GM19455 (cell line): ENCODE results near the gene CPNE5.

Experiments
- ATAC-seq: cut with Tn5 transposase; IDR thresholded peaks from one replicate; pipeline ENCODE4 v1.9.1; 2021; ENCODE audit not compliant: unreplicated experiment

CPNE5 gene

GRCh38 chr6:36836111-36837021 is 2.9 kb downstream of the CPNE5 start:
- no peak for ATAC-seq

DNA sequence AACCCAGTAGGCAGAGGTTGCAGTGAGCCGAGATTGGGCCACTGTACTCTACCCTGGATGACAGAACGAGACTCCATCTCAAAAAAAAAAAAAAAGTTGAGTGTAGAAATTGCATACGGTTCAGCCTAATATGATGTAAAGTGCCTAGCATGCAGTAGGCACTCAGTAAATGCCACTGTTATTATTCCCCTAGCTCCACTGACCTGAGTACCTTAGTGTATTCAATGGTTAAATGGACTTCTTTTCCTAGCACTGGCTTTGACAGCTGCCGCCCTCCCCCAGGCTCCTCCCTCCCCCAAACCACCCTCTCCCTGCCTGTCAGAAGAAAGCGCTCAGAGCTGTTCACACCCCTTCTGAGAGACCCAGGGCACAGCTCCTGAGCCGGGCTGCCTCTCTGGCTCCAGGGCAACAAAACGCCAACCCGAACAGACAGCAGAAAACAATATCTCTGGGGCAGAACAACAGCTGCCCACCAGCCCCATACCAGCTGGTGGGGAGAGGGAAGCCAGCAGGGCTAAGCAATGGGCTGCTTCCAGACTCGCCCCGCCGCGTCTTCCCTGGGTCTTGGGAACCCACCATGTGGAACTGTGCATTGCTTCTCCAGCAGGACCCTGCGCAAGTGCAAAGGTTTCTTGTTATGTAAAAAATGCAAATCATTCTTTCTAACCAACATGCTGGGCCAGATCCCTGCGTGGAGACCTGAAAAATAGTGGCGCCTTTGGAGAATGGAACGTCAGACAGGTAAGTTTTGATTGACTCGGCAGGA is 4.5 kb downstream of the CPNE5 start:
- ATAC-seq = no peak

- no peak for ATAC-seq
Observed at GRCh38 chr6:36833182-36833789, 6.0 kb downstream of the CPNE5 start.

- no peak for ATAC-seq
Observed at GRCh38 chr6:36832313-36832712, 6.9 kb downstream of the CPNE5 start.

DNA sequence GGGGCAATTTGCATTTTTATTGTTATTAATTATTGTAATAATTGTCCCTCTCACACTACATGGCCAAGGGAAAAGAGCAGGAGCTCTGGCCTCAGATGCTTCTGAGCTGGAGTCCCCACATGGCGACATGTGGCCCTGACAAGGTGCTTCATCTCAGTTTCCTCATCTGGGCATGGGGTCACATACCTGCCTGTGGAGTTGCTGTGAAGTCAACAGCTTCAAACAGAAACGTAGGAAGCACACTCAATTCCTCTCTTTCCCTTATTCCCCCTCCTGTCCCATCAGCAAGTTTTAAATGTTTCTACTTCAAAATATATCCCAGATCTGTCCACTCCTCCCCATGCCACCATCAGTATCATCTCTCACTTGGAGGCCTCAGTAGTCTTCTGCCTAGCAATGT is 8.7 kb downstream of the CPNE5 start:
- no peak for ATAC-seq

- no peak for ATAC-seq
Observed at GRCh38 chr6:36829919-36830544, 9.2 kb downstream of the CPNE5 start.

- no peak for ATAC-seq
Observed at GRCh38 chr6:36827261-36828079, 11.8 kb downstream of the CPNE5 start.

DNA sequence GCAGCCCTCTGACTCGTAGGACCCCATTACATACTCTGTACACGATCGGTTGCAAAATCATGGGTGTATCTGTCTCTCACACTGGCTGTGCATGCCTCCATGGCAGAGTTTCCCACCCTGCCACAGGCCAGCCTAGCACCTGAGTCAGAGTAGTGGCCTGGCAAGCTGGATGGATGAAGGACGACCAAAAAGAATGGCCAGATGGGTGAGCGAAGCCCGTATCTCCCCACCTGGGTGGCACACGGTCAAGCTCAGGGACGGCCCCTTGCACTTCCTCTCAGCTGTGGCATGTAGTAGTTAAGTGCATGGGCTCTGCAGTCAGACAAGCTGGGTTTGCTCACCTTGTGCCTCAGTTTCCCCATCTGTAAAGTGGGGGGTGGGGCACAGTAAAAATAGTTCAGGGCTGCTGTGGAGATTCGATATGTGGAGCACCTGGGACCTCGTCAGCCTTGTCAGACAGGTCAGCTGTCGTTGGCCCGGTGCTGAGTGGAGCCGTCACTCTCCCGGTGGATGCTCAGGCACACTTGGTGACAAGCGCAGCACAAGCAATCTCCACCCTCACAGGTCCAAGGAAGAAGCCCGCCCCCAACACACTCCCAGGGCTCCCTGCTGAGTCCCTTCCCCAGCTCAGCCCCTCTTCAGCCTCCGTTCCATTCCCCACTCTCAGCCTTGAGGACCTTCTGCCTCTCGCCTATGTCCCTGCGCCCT is 12.6 kb downstream of the CPNE5 start:
- no peak for ATAC-seq

DNA sequence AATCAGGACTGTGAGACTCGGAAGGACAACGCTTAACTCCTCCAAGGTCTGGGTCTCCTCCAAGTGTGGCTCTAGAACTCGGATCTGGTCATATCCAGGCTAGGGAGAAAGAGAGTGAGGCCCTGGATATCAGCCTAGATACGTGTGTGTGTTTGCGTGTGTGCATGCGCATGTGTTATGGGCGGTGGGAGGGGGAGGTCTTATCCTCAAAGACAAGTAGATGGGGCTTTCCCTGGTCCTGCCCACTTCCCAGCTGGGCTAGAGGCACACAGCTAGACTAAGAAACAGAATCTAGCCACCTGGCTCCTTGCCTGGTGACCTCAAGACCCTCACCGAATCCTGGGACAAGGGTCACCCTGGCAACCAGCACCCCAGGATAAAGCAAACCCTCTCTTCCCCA is 13.2 kb downstream of the CPNE5 start:
- no peak for ATAC-seq

GRCh38 chr6:36825452-36825851 is 13.8 kb downstream of the CPNE5 start:
- no peak for ATAC-seq

DNA sequence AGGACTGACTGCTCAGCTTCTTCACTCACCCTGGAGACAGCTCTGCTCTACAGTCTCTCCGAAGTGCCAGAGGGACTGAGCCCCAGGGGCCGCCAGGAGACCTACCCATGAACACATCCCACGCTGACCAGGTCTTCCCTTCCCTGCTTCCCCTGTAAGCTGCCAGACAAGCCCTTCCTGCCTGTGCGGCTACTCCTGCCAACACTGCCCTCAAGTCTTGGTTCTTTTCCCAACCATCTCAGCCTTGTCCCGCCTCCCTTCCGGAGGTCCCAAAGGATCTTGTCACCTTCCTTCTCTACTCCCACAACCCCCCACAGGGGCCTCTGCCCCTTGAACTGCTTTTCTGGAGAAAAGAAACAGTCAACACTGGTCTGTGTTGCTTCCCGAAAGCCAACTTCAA is 15.0 kb downstream of the CPNE5 start:
- ATAC-seq = no peak

GRCh38 chr6:36823421-36824096 is 15.7 kb downstream of the CPNE5 start:
- ATAC-seq = no peak

DNA sequence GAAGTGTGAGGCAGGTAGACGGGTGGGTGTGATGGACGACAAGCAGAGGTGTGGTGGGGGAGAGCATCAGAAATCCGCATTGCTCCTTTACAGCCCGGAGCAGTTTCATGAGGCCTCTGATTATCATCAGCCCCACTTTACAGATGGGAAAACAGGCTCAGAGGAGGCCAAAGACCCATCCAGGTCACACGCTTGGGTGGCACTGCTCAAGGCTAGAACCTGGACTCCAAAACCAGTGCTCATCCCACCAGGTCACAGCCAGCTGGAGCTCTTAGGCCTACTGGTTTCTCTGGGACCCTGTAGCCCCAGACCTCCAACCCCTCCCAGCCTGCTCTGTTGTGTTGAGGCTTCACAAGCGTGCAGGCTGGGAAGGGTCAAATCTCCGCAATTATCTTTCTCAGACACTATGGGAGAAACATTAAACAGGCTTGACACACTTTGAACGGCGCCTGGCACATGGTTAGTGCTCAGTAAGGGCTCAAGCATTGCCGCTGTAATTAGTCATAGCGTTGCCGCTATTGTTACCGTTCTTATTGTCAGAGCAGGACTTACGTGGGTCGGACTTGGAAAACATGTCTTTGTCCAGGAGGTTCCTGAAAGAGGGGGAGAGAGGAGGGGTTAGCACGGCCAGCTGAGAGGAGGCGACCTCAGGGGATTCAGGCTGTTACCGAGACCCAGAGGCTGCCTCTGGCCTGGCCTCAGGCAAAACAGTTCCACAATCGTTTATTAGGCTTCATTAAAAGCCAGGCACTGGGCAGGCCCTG is 16.6 kb downstream of the CPNE5 start:
- ATAC-seq = no peak

- ATAC-seq = no peak
Observed at GRCh38 chr6:36821581-36822335, 17.5 kb downstream of the CPNE5 start.

DNA sequence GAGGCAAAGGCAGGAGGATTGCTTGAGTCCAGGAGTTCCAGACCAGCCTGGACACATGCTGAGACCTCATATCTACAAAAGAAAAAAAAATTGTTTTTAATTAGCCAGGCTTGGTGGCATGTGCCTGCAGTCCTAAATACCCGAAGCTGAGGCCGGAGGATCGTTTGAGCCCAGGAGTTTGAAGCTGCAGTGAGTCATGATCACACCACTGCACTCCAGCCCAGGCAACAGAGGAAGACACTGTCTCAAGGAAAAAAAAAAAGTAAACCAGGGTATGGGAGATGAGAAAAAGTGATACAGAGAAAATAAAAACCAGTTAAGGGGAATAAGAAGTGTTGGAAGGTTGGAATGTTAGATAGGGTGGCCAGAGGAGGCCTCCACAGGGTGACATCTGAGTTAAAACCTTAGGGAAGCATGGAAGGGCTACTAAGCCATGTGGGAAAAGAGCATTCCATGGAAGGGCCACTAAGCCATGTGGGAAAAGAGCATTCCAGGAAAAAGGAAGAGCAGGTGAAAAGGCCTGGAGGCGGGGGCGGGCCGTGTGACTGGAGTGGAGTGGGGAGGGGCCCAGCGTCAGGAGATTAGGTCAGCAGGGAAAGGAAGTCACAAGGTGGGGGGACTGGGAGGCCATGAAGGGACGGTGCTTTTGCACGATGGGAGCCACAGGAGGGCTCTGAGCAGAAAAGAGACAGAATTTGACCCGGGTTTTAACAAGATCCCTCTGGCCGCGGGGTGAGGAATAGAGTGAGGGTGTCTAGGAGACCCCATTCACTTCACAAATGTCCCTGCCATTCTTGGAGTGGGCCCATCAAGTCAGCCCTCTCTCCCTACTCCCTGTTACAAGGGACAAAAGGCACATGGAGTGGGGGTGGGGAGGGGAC is 18.3 kb downstream of the CPNE5 start:
- no peak for ATAC-seq

- no peak for ATAC-seq
Observed at GRCh38 chr6:36818756-36819155, 20.5 kb downstream of the CPNE5 start.

DNA sequence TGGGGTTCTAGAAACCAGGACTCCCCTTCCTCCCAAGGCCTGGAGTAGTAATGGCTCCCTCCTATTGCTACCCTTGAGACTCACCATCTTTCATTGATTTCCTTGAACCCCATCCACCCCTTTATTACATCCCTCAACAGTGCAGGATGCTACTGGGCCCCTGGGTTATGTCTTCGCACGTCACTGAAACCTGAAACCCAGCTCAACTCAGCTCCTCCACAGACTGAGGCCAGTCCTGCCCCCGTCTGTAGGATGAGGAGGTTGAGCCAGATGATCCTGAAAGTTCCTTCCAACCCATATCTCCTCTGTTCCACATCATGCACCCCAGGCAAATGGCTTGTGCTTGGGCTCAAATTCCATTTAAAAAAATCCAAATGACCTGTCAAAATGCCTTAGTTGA is 21.4 kb downstream of the CPNE5 start:
- ATAC-seq = no peak
